T1000 (cell line): ENCODE measurements around the gene DCAF12.
A peak's percentile ranks its signal among the peaks of the same experiment; 100 is the strongest.
"Not testable (repeated sequence)": the region's sequence is repeated elsewhere in the genome, so short reads cannot be mapped to it uniquely, and the experiment has no call there.

ENCODE experiments used
- DNase-seq: peaks from one replicate; lab custom pipeline; 2025; ENCODE audit warnings: mixed read lengths; lab: John Stamatoyannopoulos, UW

The DCAF12 gene

GRCh38 chr9:34065541-34065940, 61.0 kb downstream of the DCAF12 start:
- DNase-seq: no peak

- DNase-seq: no peak
These were observed 66.5 kb downstream of the DCAF12 start for GRCh38 chr9:34059954-34060353.

GRCh38 chr9:34059281-34059680, 67.2 kb downstream of the DCAF12 start:
- DNase-seq: no peak

- DNase-seq: no peak
These were observed 76.7 kb downstream of the DCAF12 start for GRCh38 chr9:34049630-34050384.

- DNase-seq: peak; percentile 93
These were observed 77.5 kb downstream of the DCAF12 start, which contains the start of gene UBAP2 for GRCh38 chr9:34048727-34049629. Gene UBAP2, minus strand, starts transcription at chr9:34048887. Its CDS starts 31,739 bp downstream, at chr9:34017148.

- DNase-seq: no peak
These were observed 78.4 kb downstream of the DCAF12 start for GRCh38 chr9:34047864-34048726.

GRCh38 chr9:34046784-34047379, 79.6 kb downstream of the DCAF12 start:
- no peak for DNase-seq

GRCh38 chr9:34045903-34046302, 80.6 kb downstream of the DCAF12 start:
- no peak for DNase-seq

GRCh38 chr9:34042074-34042473, 84.4 kb downstream of the DCAF12 start:
- DNase-seq: not testable (repeated sequence)

- not testable (repeated sequence) for DNase-seq
These were observed 87.6 kb downstream of the DCAF12 start for GRCh38 chr9:34038851-34039250.

- no peak for DNase-seq
These were observed 88.9 kb downstream of the DCAF12 start for GRCh38 chr9:34037626-34038025.

- DNase-seq: no peak
These were observed 89.9 kb downstream of the DCAF12 start for GRCh38 chr9:34036625-34037024.
